IMR-90 (cell line): Measurements from ENCODE around the gene RET. TPM values are rescaled to one million over a fixed set of nuclear protein-coding genes. Genes with fewer than 3 reads are reported as not detected.

Experiments used
- ATAC-seq: fragments of 200-7000 bp; cut with Tn5 transposase; 2 replicates; pipeline ENCODE4 v1.9.1; 2020; ENCODE audit warnings: low read depth, mild to moderate bottlenecking, moderate library complexity
- BruUV-seq: library from RNA; stranded (reverse); fragments of 400-500 nt; replicated peaks from 2 replicates; lab custom pipeline; 2021; lab: Mats Ljungman, UMichigan
- CTCF ChIA-PET: fragments of 300-600 bp; formaldehyde crosslinking; extraction: SDS; loops from one replicate; lab custom pipeline; 2021; ENCODE audit warnings: antibody characterized with exemption; lab: Yijun Ruan, JAX
- POLR2A ChIA-PET: fragments of 300-600 bp; sonication (Branson Sonifier 250); formaldehyde crosslinking; loops from one replicate; lab custom pipeline; 2022; ENCODE audit warnings: antibody characterized with exemption; ENCODE audit not compliant: unreplicated experiment; lab: Charles Lee
- DNase-seq: peaks from one replicate; pipeline ENCODE4 v3.0.0; 2013
- H2AFZ ChIP-seq: replicated peaks from 2 replicates; pipeline ENCODE3; 2013; ENCODE audit warnings: low read length, mild to moderate bottlenecking; ENCODE audit not compliant: poor library complexity
- H2AK5ac ChIP-seq: 2 replicates; pipeline ENCODE4 v1.6.1; 2013; ENCODE audit warnings: low read depth, low read length, inconsistent platforms
- H2AK9ac ChIP-seq: replicated peaks from 2 replicates; pipeline ENCODE3; 2013; ENCODE audit warnings: mild to moderate bottlenecking, low read depth, low read length, moderate library complexity; ENCODE audit not compliant: poor library complexity
- H2BK120ac ChIP-seq: 2 replicates; pipeline ENCODE4 v1.6.1; 2013; ENCODE audit warnings: low read depth, low read length, inconsistent platforms
- H2BK15ac ChIP-seq: 3 replicates; pipeline ENCODE4 v1.6.1; 2013; ENCODE audit warnings: low read depth, low read length, inconsistent platforms
- H2BK20ac ChIP-seq: 2 replicates; pipeline ENCODE4 v1.6.1; 2013; ENCODE audit warnings: low read depth, mild to moderate bottlenecking, inconsistent platforms, low read length, moderate library complexity
- H2BK5ac ChIP-seq: 2 replicates; pipeline ENCODE4 v1.6.1; 2013; ENCODE audit warnings: mild to moderate bottlenecking, low read depth, low read length, inconsistent platforms; ENCODE audit not compliant: poor library complexity, severe bottlenecking
- H3K14ac ChIP-seq: replicated peaks from 2 replicates; pipeline ENCODE4 v1.6.1; 2013; ENCODE audit warnings: low read depth, low read length, inconsistent platforms
- H3K18ac ChIP-seq: 2 replicates; pipeline ENCODE4 v1.6.1; 2013; ENCODE audit warnings: low read depth, low read length, control low read depth
- H3K23ac ChIP-seq: 2 replicates; pipeline ENCODE4 v1.6.1; 2013; ENCODE audit warnings: low read depth, low read length, inconsistent platforms
- H3K27ac ChIP-seq: 2 replicates; pipeline ENCODE4 v1.5.1; 2013; ENCODE audit warnings: mild to moderate bottlenecking, control low read depth, low read length; ENCODE audit not compliant: insufficient read depth
- H3K27me3 ChIP-seq: 2 replicates; pipeline ENCODE4 v1.6.1; 2013; ENCODE audit warnings: low read length; ENCODE audit not compliant: control insufficient read depth, insufficient read depth
- H3K36me3 ChIP-seq: 2 replicates; pipeline ENCODE4 v1.6.1; 2013; ENCODE audit warnings: low read length, mixed read lengths; ENCODE audit not compliant: control insufficient read depth, insufficient read depth
- H3K4ac ChIP-seq: 2 replicates; pipeline ENCODE4 v1.6.1; 2013; ENCODE audit warnings: low read depth, low read length, inconsistent platforms
- H3K4me1 ChIP-seq: 2 replicates; pipeline ENCODE4 v1.6.1; 2013; ENCODE audit warnings: low read length, mixed read lengths; ENCODE audit not compliant: control insufficient read depth, insufficient read depth
- H3K4me2 ChIP-seq: 2 replicates; pipeline ENCODE4 v1.6.1; 2013; ENCODE audit warnings: low read depth, mild to moderate bottlenecking, control low read depth, low read length, moderate library complexity
- H3K4me3 ChIP-seq: 2 replicates; pipeline ENCODE4 v1.5.1; 2013; ENCODE audit warnings: low read depth, mild to moderate bottlenecking, control low read depth, low read length, moderate library complexity; ENCODE audit not compliant: insufficient read depth
- H3K56ac ChIP-seq: 2 replicates; pipeline ENCODE4 v1.6.1; 2013; ENCODE audit warnings: low read length, inconsistent platforms; ENCODE audit not compliant: insufficient read depth; ENCODE audit errors: extremely low read depth
- H3K79me1 ChIP-seq, 2 experiments: 2 replicates each; pipeline ENCODE4 v1.6.1; 2013; ENCODE audit warnings: low read length in 2 of 2, inconsistent platforms in 1 of 2, low read depth in 1 of 2
- H3K9ac ChIP-seq: 2 replicates; pipeline ENCODE4 v1.6.1; 2013; ENCODE audit warnings: low read depth, low read length, control low read depth
- H3K9me1 ChIP-seq: 2 replicates; pipeline ENCODE4 v1.6.1; 2013; ENCODE audit warnings: low read length, inconsistent platforms; ENCODE audit not compliant: insufficient read depth
- H3K9me3 ChIP-seq: 2 replicates; pipeline ENCODE4 v1.6.1; 2013; ENCODE audit warnings: low read length; ENCODE audit not compliant: control insufficient read depth, insufficient read depth
- H4K20me1 ChIP-seq: 2 replicates; pipeline ENCODE4 v1.6.1; 2013; ENCODE audit warnings: low read length, inconsistent platforms; ENCODE audit not compliant: insufficient read depth
- H4K5ac ChIP-seq: 2 replicates; pipeline ENCODE4 v1.6.1; 2013; ENCODE audit warnings: mild to moderate bottlenecking, low read depth, low read length, control low read depth
- H4K8ac ChIP-seq, 2 experiments: 2 replicates each; pipeline ENCODE4 v1.6.1; 2013; ENCODE audit warnings: low read depth in 2 of 2, low read length in 2 of 2, control low read depth in 1 of 2, inconsistent platforms in 1 of 2
- H4K91ac ChIP-seq: 2 replicates; pipeline ENCODE4 v1.6.1; 2013; ENCODE audit warnings: low read depth, low read length, inconsistent platforms; ENCODE audit not compliant: insufficient read depth
- CEBPB ChIP-seq: IDR thresholded peaks from 2 replicates; pipeline ENCODE4 v1.6.1; 2012; ENCODE audit warnings: low read depth, low read length, improper control_type of control experiment
- CHD1 ChIP-seq: IDR thresholded peaks from 2 replicates; pipeline ENCODE4 v1.6.1; 2012; ENCODE audit warnings: low read depth, low read length, improper control_type of control experiment
- FOS ChIP-seq: fragments of 150-350 bp; IDR thresholded peaks from 2 replicates; pipeline ENCODE4 v1.6.1; 2016; ENCODE audit warnings: low read depth, low read length
- MAZ ChIP-seq: IDR thresholded peaks from 2 replicates; pipeline ENCODE4 v1.6.1; 2012; ENCODE audit warnings: low read depth, mild to moderate bottlenecking, low read length, improper control_type of control experiment, moderate library complexity, borderline replicate concordance
- MXI1 ChIP-seq: IDR thresholded peaks from 2 replicates; pipeline ENCODE4 v1.6.1; 2012; ENCODE audit warnings: low read depth, mild to moderate bottlenecking, low read length, moderate library complexity, borderline replicate concordance
- NFE2L2 ChIP-seq: fragments of 150-350 bp; IDR thresholded peaks from 2 replicates; pipeline ENCODE4 v1.6.1; 2016; ENCODE audit warnings: low read depth, mild to moderate bottlenecking, low read length
- POLR2A ChIP-seq: IDR thresholded peaks from 2 replicates; pipeline ENCODE4 v1.6.1; 2012; ENCODE audit warnings: mild to moderate bottlenecking, low read depth, low read length
- RFX5 ChIP-seq: IDR thresholded peaks from 2 replicates; pipeline ENCODE4 v1.8.0; 2012; ENCODE audit warnings: low read depth, mild to moderate bottlenecking, low read length, moderate library complexity
- dilution Hi-C: fragments of 300-500 bp; cut with HindIII; formaldehyde crosslinking; loops from one replicate; pipeline ENCODE4 v1.14.3; 2018; ENCODE audit warnings: low sequenced_read_pairs; ENCODE audit not compliant: unreplicated experiment
- in situ Hi-C: fragments of 300-500 bp; cut with MboI; formaldehyde crosslinking; loops from 3 replicates; pipeline ENCODE4 v1.14.3; 2019; ENCODE audit warnings: low sequenced_read_pairs, inconsistent platforms, mixed read lengths
- intact Hi-C: fragments of 100-400 bp; cut with micrococcal nuclease; formaldehyde crosslinking; loops from 2 replicates; pipeline ENCODE4 v1.10.0; 2022
- polyA plus RNA-seq, 3 experiments: library from polyadenylated mRNA; depleted of rRNA; stranded (reverse); fragments of >200 nt; gene quantifications; 2 replicates each; pipeline ENCODE4 v1.2.3, GENCODE V29; 2012; ENCODE audit warnings: low replicate concordance in 1 of 3
- total RNA-seq: library from RNA; depleted of rRNA; stranded (reverse); fragments of >200 nt; gene quantifications from 2 replicates; pipeline ENCODE4 v1.2.3, GENCODE V29; 2012
- TF ChIP-seq, protein P1 (sequence below): fragments of 150-350 bp; IDR thresholded peaks from 2 replicates; pipeline ENCODE4 v1.6.1; 2016; ENCODE audit warnings: low read depth, mild to moderate bottlenecking, low read length, moderate library complexity, borderline replicate concordance
- TF ChIP-seq, protein P2 (sequence below): conservative IDR thresholded peaks from 2 replicates; pipeline ENCODE4 v1.5.1; 2012; ENCODE audit warnings: mild to moderate bottlenecking, low read depth, low read length, improper control_type of control experiment

Gene RET
- total and polyA plus RNA-seq, 2 of the 4 experiments (the other 2 are of a cell fraction), result 0.10 to 0.18 TPM

GRCh38 chr10:43050011-43050410, 26.9 kb upstream of the RET start:
- Histone ChIP-seq H3K36me3 (no peaks in the 10 kb centered on the region), H4K20me1 (no peaks in the 10 kb centered on the region), H2BK120ac (no peak overlapping the region), H4K8ac (no peak overlapping the region), H2BK20ac (no peak overlapping the region), H4K91ac (no peak overlapping the region), H3K4ac (no peak overlapping the region), H2AK5ac (no peak overlapping the region), H4K5ac (no peak overlapping the region), H3K18ac (no peak overlapping the region), H2BK5ac (no peak overlapping the region), H3K23ac (no peak overlapping the region), H3K4me1 (peaks cover 2% of the 10 kb centered on the region; the same call in 1 of the 2 replicates), H3K9me3 (no peaks in the 10 kb centered on the region), H2BK15ac (no peak overlapping the region), H3K27ac (no peak overlapping the region), H3K9me1 (no peaks in the 10 kb centered on the region), H3K79me1 (no peaks in the 10 kb centered on the region), H3K27me3 (peaks cover 2% of the 10 kb centered on the region), H2AFZ (no peak overlapping the region), H3K9ac (no peak overlapping the region), H3K14ac (no peak overlapping the region), H2AK9ac (no peak overlapping the region), H3K56ac (no peak overlapping the region), H3K4me2 (no peak overlapping the region), H3K4me3 (no peak overlapping the region)
- ChIA-PET POLR2A (no interaction called here), CTCF (no interaction called here)
- dilution Hi-C loops (no loop called here), intact Hi-C loops (no loop called here), in situ Hi-C loops (loop anchor here (25.0 kb wide), 1 partner anchor 163 kb away; no protein-coding TSS in a partner anchor)
- TF ChIP-seq MXI1 (no peak), POLR2A (no peak), CEBPB (no peak), RFX5 (no peak), MAZ (no peak), FOS (no peak), NFE2L2 (no peak), CHD1 (no peak)
- TF ChIP-seq, protein P1, sequence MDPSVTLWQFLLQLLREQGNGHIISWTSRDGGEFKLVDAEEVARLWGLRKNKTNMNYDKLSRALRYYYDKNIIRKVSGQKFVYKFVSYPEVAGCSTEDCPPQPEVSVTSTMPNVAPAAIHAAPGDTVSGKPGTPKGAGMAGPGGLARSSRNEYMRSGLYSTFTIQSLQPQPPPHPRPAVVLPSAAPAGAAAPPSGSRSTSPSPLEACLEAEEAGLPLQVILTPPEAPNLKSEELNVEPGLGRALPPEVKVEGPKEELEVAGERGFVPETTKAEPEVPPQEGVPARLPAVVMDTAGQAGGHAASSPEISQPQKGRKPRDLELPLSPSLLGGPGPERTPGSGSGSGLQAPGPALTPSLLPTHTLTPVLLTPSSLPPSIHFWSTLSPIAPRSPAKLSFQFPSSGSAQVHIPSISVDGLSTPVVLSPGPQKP, result no peak
- TF ChIP-seq, protein P2, sequence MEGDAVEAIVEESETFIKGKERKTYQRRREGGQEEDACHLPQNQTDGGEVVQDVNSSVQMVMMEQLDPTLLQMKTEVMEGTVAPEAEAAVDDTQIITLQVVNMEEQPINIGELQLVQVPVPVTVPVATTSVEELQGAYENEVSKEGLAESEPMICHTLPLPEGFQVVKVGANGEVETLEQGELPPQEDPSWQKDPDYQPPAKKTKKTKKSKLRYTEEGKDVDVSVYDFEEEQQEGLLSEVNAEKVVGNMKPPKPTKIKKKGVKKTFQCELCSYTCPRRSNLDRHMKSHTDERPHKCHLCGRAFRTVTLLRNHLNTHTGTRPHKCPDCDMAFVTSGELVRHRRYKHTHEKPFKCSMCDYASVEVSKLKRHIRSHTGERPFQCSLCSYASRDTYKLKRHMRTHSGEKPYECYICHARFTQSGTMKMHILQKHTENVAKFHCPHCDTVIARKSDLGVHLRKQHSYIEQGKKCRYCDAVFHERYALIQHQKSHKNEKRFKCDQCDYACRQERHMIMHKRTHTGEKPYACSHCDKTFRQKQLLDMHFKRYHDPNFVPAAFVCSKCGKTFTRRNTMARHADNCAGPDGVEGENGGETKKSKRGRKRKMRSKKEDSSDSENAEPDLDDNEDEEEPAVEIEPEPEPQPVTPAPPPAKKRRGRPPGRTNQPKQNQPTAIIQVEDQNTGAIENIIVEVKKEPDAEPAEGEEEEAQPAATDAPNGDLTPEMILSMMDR, result no peak
- no TSS peak for BruUV-seq
- DNase-seq (no peak), ATAC-seq (no peak)
